ENCODE measurements around the gene TMEM62. TPM values are rescaled to one million over a fixed set of nuclear protein-coding genes. Genes with fewer than 3 reads are reported as not detected.

Gene TMEM62
- total RNA-seq, 3 donors from 2014 or later: 43.2 to 61.6 (median 59.4) TPM

GRCh38 chr15:43144512-43144911 is 11.1 kb downstream of the TMEM62 start:
- H3K4me3 ChIP-seq: no peak overlapping the region
- DNase-seq (ENCODE audit: low spot score in 2 of 2): no peak
- TF ChIP-seq CTCF (IDR thresholded peaks at IDR 0.05) (no peak), POLR2A (IDR thresholded peaks at IDR 0.05) (no peak), POLR2AphosphoS5 (IDR thresholded peaks at IDR 0.05) (no peak)
- H3K27ac ChIP-seq: no peak overlapping the region
- H3K27me3 ChIP-seq: no peaks in the 10 kb centered on the region
- peaks cover 4% of the 10 kb centered on the region for H3K36me3 ChIP-seq
- no peaks in the 10 kb centered on the region for H3K9me3 ChIP-seq
- intact Hi-C loops (cut with DNase I; ENCODE audit: low total_unique reads): no loop called here
- no peaks in the 10 kb centered on the region for H3K4me1 ChIP-seq

GRCh38 chr15:43146184-43146583 is 12.8 kb downstream of the TMEM62 start:
- TF ChIP-seq POLR2AphosphoS5 (IDR thresholded peaks at IDR 0.05) (no peak), POLR2A (IDR thresholded peaks at IDR 0.05) (no peak), CTCF (IDR thresholded peaks at IDR 0.05) (no peak)
- Histone ChIP-seq H3K4me3 (no peak overlapping the region), H3K36me3 (peaks cover 4% of the 10 kb centered on the region), H3K4me1 (no peaks in the 10 kb centered on the region), H3K9me3 (no peaks in the 10 kb centered on the region), H3K27ac (no peak overlapping the region), H3K27me3 (no peaks in the 10 kb centered on the region)
- intact Hi-C loops (cut with DNase I; ENCODE audit: low total_unique reads): no loop called here
- no peak for DNase-seq (ENCODE audit: low spot score in 2 of 2)

DNA sequence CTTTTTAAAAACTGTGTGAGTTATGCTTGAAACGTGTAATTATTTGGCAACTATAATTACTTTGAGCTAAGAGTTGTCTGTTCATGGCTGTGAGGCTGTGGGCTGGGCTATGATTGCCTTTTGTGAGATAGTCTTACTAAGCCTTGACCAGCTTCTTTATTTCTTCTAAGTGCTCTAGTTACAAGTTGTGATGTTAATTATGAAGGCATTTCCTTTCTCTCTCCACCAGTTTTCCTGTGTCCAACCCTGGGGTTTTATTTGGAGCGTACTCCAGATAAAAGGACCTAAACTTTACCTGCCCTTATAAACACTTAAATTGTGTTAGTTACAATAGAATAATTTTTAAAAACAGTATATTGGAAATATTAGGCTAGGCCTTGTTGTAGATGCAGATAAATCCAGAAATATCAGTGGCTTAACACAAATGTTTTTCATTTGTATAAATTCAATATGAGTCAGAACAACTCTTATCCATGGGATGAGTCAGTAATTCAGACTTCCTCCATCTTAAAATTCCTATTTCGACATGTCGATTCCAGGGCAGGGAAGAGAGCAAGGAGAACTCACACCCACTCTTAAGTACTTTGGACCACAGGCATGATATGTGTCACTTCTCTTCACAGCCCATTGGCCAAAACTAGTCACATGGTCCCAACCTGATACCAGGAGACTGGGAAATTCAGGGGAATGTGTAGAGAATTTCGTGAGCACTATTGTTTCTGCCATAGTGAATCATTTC is 17.0 kb downstream of the TMEM62 start:
- H3K27ac ChIP-seq: no peak overlapping the region
- peaks cover 4% of the 10 kb centered on the region for H3K36me3 ChIP-seq
- H3K27me3 ChIP-seq: no peaks in the 10 kb centered on the region
- H3K9me3 ChIP-seq: no peaks in the 10 kb centered on the region
- intact Hi-C loops (cut with DNase I; ENCODE audit: low total_unique reads): no loop called here
- H3K4me3 ChIP-seq: no peak overlapping the region
- H3K4me1 ChIP-seq: no peaks in the 10 kb centered on the region
- no peak for DNase-seq (ENCODE audit: low spot score in 2 of 2)
- no peak for TF ChIP-seq CTCF (IDR thresholded peaks at IDR 0.05)
- TF ChIP-seq POLR2A (IDR thresholded peaks at IDR 0.05): no peak
- TF ChIP-seq POLR2AphosphoS5 (IDR thresholded peaks at IDR 0.05): no peak

DNA sequence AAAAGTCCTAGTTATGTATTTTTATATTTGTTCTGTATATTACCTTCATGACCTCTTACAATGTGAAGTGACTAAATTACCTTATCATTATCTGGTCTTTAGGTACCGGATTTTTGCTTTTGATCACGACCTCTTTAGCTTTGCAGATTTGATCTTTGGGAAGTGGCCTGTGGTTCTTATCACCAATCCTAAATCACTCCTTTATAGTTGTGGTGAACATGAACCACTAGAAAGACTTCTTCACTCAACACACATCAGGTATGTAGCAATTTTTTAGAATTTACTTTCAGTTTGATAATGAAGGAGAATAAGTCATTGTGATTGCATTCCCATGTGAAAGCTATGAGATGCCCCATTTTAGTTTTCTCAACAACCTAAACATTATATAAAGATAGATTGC is 18.3 kb downstream of the TMEM62 start:
- Histone ChIP-seq H3K4me1 (no peaks in the 10 kb centered on the region), H3K27ac (no peak overlapping the region), H3K4me3 (no peak overlapping the region), H3K9me3 (no peaks in the 10 kb centered on the region), H3K36me3 (peaks cover 5% of the 10 kb centered on the region), H3K27me3 (no peaks in the 10 kb centered on the region)
- intact Hi-C loops (cut with DNase I; ENCODE audit: low total_unique reads): no loop called here
- no peak for TF ChIP-seq CTCF (IDR thresholded peaks at IDR 0.05)
- TF ChIP-seq POLR2AphosphoS5 (IDR thresholded peaks at IDR 0.05): no peak
- TF ChIP-seq POLR2A (IDR thresholded peaks at IDR 0.05): no peak
- no peak for DNase-seq (ENCODE audit: low spot score in 2 of 2)

DNA sequence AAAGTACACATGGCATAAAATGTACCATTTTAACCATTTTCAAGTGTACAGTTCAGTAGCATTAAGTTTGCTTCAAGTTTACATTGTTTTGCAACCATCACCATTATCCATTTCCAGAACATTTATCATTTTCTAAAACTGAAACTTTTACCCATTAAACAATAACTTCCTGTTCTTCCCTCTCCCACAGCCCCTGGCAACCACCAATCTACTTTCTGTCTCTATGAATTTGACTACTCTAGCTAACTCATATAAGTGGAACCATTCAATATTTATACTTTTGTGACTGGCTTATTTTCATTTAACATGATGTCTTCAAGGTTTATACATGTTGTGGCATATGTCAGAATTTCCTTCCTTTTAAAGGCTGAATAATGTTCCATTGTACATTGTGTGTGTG is 19.9 kb downstream of the TMEM62 start:
- DNase-seq (ENCODE audit: low spot score in 2 of 2): no peak
- intact Hi-C loops (cut with DNase I; ENCODE audit: low total_unique reads): no loop called here
- Histone ChIP-seq H3K9me3 (no peaks in the 10 kb centered on the region), H3K27ac (no peak overlapping the region), H3K4me1 (no peaks in the 10 kb centered on the region), H3K36me3 (peaks cover 5% of the 10 kb centered on the region), H3K4me3 (no peak overlapping the region), H3K27me3 (no peaks in the 10 kb centered on the region)
- no peak for TF ChIP-seq CTCF (IDR thresholded peaks at IDR 0.05)
